Measurements from ENCODE around the gene RAB3GAP1.

DNA sequence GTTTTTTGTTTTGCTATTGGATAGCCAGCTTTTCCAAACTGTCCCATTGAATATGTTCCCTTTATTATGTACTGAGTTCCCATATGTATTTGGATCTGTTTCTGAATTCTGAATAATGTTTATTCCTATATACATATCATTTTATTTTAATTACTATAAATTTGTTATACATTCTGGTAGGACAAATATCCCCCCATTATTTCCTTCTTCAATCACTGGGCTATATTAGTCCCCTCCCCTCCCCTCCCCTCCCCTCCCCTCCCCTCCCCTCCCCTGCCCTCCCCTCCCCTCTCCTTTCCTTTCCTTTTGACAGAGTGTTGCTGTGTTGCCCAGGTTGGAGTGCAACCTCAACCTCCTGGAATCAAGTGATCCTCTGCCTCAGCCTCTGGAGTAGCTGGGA, 26.3 kb downstream of the RAB3GAP1 start:
- TF ChIP-seq POLR2A (IDR thresholded peaks at IDR 0.05), result no peak
- TF ChIP-seq, protein P1, sequence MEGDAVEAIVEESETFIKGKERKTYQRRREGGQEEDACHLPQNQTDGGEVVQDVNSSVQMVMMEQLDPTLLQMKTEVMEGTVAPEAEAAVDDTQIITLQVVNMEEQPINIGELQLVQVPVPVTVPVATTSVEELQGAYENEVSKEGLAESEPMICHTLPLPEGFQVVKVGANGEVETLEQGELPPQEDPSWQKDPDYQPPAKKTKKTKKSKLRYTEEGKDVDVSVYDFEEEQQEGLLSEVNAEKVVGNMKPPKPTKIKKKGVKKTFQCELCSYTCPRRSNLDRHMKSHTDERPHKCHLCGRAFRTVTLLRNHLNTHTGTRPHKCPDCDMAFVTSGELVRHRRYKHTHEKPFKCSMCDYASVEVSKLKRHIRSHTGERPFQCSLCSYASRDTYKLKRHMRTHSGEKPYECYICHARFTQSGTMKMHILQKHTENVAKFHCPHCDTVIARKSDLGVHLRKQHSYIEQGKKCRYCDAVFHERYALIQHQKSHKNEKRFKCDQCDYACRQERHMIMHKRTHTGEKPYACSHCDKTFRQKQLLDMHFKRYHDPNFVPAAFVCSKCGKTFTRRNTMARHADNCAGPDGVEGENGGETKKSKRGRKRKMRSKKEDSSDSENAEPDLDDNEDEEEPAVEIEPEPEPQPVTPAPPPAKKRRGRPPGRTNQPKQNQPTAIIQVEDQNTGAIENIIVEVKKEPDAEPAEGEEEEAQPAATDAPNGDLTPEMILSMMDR (IDR thresholded peaks at IDR 0.05), result no peak

All from testis (tissue), 2 donors.